Thyroid gland (tissue), 4 donors: Measurements from ENCODE around the gene SULF2. TPM values are rescaled to one million over a fixed set of nuclear protein-coding genes. Genes with fewer than 3 reads are reported as not detected.
A peak's percentile ranks its signal among the peaks of the same experiment; 100 is the strongest.

Source experiments
- DNase-seq, 2 donors: peaks; one replicate each; pipeline ENCODE4 v3.0.0-alpha.2; 2019
- H3K27ac ChIP-seq, 3 donors: fragments of 200-600 bp; sonication (generic); 1 replicate in 2 of 3; 2 replicates in 1 of 3; pipeline ENCODE4 v1.5.1; 2016 to 2019; ENCODE audit warnings: mild to moderate bottlenecking in 1 of 3, moderate library complexity in 1 of 3
- H3K27me3 ChIP-seq: fragments of 200-600 bp; sonication (generic); one replicate; pipeline ENCODE4 v1.5.1; 2019
- H3K36me3 ChIP-seq, 2 donors: fragments of 200-600 bp; sonication (generic); one replicate each; pipeline ENCODE4 v1.5.1; 2016 to 2019
- H3K4me1 ChIP-seq, 2 donors: fragments of 200-600 bp; sonication (generic); one replicate each; pipeline ENCODE4 v1.5.1; 2017 to 2019
- H3K4me3 ChIP-seq, 3 donors: fragments of 200-600 bp; sonication (generic); replicated peaks in 1 of 3; 1 replicate in 2 of 3; 2 replicates in 1 of 3; pipeline ENCODE4 v1.5.1; 2016; ENCODE audit warnings: mild to moderate bottlenecking in 1 of 3
- H3K9me3 ChIP-seq: fragments of 200-600 bp; sonication (generic); one replicate; pipeline ENCODE4 v1.5.1; 2017
- CTCF ChIP-seq, 6 experiments: fragments of 200-600 bp in 3 of 6; fragments of 450-650 bp in 3 of 6; sonication (generic) in 3 of 6; IDR thresholded peaks; one replicate each; pipeline ENCODE4 v1.5.1; 2016 to 2019; ENCODE audit warnings: antibody characterized with exemption in 6 of 6, mild to moderate bottlenecking in 2 of 6, inconsistent platforms in 1 of 6, moderate library complexity in 1 of 6
- POLR2A ChIP-seq, 2 donors: fragments of 450-650 bp; IDR thresholded peaks; one replicate each; pipeline ENCODE4 v1.6.1; 2017; ENCODE audit warnings: antibody characterized with exemption in 2 of 2, mild to moderate bottlenecking in 2 of 2, moderate library complexity in 1 of 2
- WGBS, 2 donors: methylation state at CpG; one replicate each; pipeline ENCODE4 v1.1.5; 2017; 5-methylcytosine and 5-hydroxymethylcytosine counted together
- intact Hi-C: fragments of 100-400 bp; cut with DNase I; formaldehyde crosslinking; loops from one replicate; pipeline ENCODE4 v1.15.1; 2023
- total RNA-seq, 4 donors: library from RNA; depleted of rRNA; stranded (reverse); fragments of >200 nt; gene quantifications; one replicate each; pipeline ENCODE4 v1.2.3, GENCODE V29; 2016

Gene SULF2
- total RNA-seq, 4 donors from 2014 or later, result 39.4 to 90.6 (median 55.4) TPM

- H3K27ac ChIP-seq, result no peak overlapping the region
- intact Hi-C loops, result loop anchor here (10.0 kb wide), 1 partner anchor 843 kb away; no protein-coding TSS in a partner anchor
- H3K27me3 ChIP-seq, result no peaks in the 10 kb centered on the region
- WGBS, 2 donors, result 87 to 94% methylated on average over 7 of the region's 7 CpGs
- no peak for DNase-seq
- H3K36me3 ChIP-seq, result no peaks in the 10 kb centered on the region
- TF ChIP-seq POLR2A (IDR thresholded peaks at IDR 0.05) (no peak), CTCF (IDR thresholded peaks at IDR 0.05) (no peak)
- H3K9me3 ChIP-seq, result no peaks in the 10 kb centered on the region
- no peak overlapping the region for H3K4me3 ChIP-seq
- peaks cover 8 to 30% of the 10 kb centered on the region in 2 donors for H3K4me1 ChIP-seq
These were observed 3.2 kb downstream of the SULF2 start for GRCh38 chr20:47782076-47782475.

- no peak overlapping the region for H3K4me3 ChIP-seq
- intact Hi-C loops, result loop anchor here (10.0 kb wide), 1 partner anchor 843 kb away; no protein-coding TSS in a partner anchor
- peak; percentile 22 to 26 for DNase-seq
- H3K4me1 ChIP-seq, result peaks cover 8 to 30% of the 10 kb centered on the region in 2 donors
- TF ChIP-seq POLR2A (IDR thresholded peaks at IDR 0.05) (no peak), CTCF (IDR thresholded peaks at IDR 0.05) (no peak)
- WGBS, 2 donors, result 68 to 75% methylated on average over 4 of the region's 4 CpGs
- H3K27ac ChIP-seq, result no peak overlapping the region
- no peaks in the 10 kb centered on the region for H3K9me3 ChIP-seq
- no peaks in the 10 kb centered on the region for H3K36me3 ChIP-seq
- H3K27me3 ChIP-seq, result no peaks in the 10 kb centered on the region
These were observed 3.6 kb downstream of the SULF2 start for GRCh38 chr20:47781632-47782031.

GRCh38 chr20:47780720-47781389 is 4.4 kb downstream of the SULF2 start:
- H3K27me3 ChIP-seq, result no peaks in the 10 kb centered on the region
- no peaks in the 10 kb centered on the region for H3K36me3 ChIP-seq
- intact Hi-C loops, result loop anchor here (10.0 kb wide), 1 partner anchor 844 kb away; no protein-coding TSS in a partner anchor
- DNase-seq, result no peak
- no peaks in the 10 kb centered on the region for H3K9me3 ChIP-seq
- 95% methylated on average over 9 of the region's 10 CpGs for WGBS, 2 donors
- no peak overlapping the region for H3K27ac ChIP-seq
- peaks cover 8 to 30% of the 10 kb centered on the region in 2 donors for H3K4me1 ChIP-seq
- H3K4me3 ChIP-seq, result no peak overlapping the region
- no peak for TF ChIP-seq POLR2A (IDR thresholded peaks at IDR 0.05)
- no peak for TF ChIP-seq CTCF (IDR thresholded peaks at IDR 0.05)

GRCh38 chr20:47778398-47779354 is 6.6 kb downstream of the SULF2 start:
- intact Hi-C loops, result no loop called here
- DNase-seq, result no peak
- TF ChIP-seq CTCF (IDR thresholded peaks at IDR 0.05), result no peak
- no peak for TF ChIP-seq POLR2A (IDR thresholded peaks at IDR 0.05)
- Histone ChIP-seq H3K9me3 (no peaks in the 10 kb centered on the region), H3K4me1 (peaks cover 5 to 27% of the 10 kb centered on the region in 2 donors), H3K27me3 (no peaks in the 10 kb centered on the region), H3K36me3 (no peaks in the 10 kb centered on the region), H3K27ac (no peak overlapping the region), H3K4me3 (no peak overlapping the region)
- 84 to 86% methylated on average over 17 of the region's 17 CpGs for WGBS, 2 donors
